CD1c-positive myeloid dendritic cell (primary cell): ENCODE results near the gene ECM1.

Experiments
- DNase-seq: peaks from one replicate; pipeline ENCODE4 v3.0.0-alpha.2; 2016; ENCODE audit errors: extremely low spot score

ECM1 gene

GRCh38 chr1:150507912-150508864 is at the start of gene ECM1:
Gene ECM1, plus strand, starts transcription at chr1:150508109. Its CDS starts 101 bp downstream, at chr1:150508210.
- peak; percentile 54 for DNase-seq

GRCh38 chr1:150464422-150464826 is 43.5 kb upstream of the ECM1 start:
- DNase-seq, result peak; percentile 79

GRCh38 chr1:150466964-150467363 is 40.9 kb upstream of the ECM1 start:
- no peak for DNase-seq

- no peak for DNase-seq
Measured at GRCh38 chr1:150469291-150469690, 38.6 kb upstream of the ECM1 start.

- DNase-seq, result no peak
Measured at GRCh38 chr1:150472601-150473200, 35.2 kb upstream of the ECM1 start.

GRCh38 chr1:150473659-150474058 is 34.2 kb upstream of the ECM1 start:
- DNase-seq, result no peak

GRCh38 chr1:150474869-150475268 is 33.0 kb upstream of the ECM1 start:
- no peak for DNase-seq

GRCh38 chr1:150476754-150477153 is 31.2 kb upstream of the ECM1 start:
- DNase-seq, result no peak

- no peak for DNase-seq
Measured at GRCh38 chr1:150477320-150477719, 30.6 kb upstream of the ECM1 start.

- DNase-seq, result no peak
Measured at GRCh38 chr1:150477733-150478132, 30.2 kb upstream of the ECM1 start.

GRCh38 chr1:150479370-150479769 is 28.5 kb upstream of the ECM1 start:
- DNase-seq, result no peak

- DNase-seq, result no peak
Measured at GRCh38 chr1:150479927-150480352, 28.0 kb upstream of the ECM1 start.

GRCh38 chr1:150484431-150484830 is 23.5 kb upstream of the ECM1 start:
- DNase-seq, result no peak

GRCh38 chr1:150484861-150485260 is 23.0 kb upstream of the ECM1 start:
- DNase-seq, result no peak

- DNase-seq, result peak; percentile 99
Measured at GRCh38 chr1:150486966-150487762, 20.7 kb upstream of the ECM1 start, which contains the start of gene TARS2. Gene TARS2, plus strand, starts transcription at chr1:150487419. Its CDS starts 32 bp downstream, at chr1:150487451.

GRCh38 chr1:150487763-150488115 is 20.2 kb upstream of the ECM1 start:
- DNase-seq, result no peak

- DNase-seq, result no peak
Measured at GRCh38 chr1:150493175-150493574, 14.7 kb upstream of the ECM1 start.

GRCh38 chr1:150498342-150498741 is 9.6 kb upstream of the ECM1 start:
- DNase-seq, result no peak

- no peak for DNase-seq
Measured at GRCh38 chr1:150505431-150505830, 2.5 kb upstream of the ECM1 start.

- no peak for DNase-seq
Measured at GRCh38 chr1:150508982-150509381, 1.1 kb downstream of the ECM1 start.

GRCh38 chr1:150511551-150511950 is 3.6 kb downstream of the ECM1 start:
- no peak for DNase-seq

- DNase-seq, result no peak
Measured at GRCh38 chr1:150511985-150512660, 4.2 kb downstream of the ECM1 start.
